VCaP (cell line): ENCODE data around the gene LDB2.
"Not testable (repeated sequence)": the region's sequence is repeated elsewhere in the genome, so short reads cannot be mapped to it uniquely, and the experiment has no call there.

ENCODE experiments used
- H3K27ac ChIP-seq: fragments of 450-650 bp; 2 replicates; pipeline ENCODE4 v1.5.1; 2017
- TF ChIP-seq, protein P1 (sequence below): fragments of 450-650 bp; conservative IDR thresholded peaks from 2 replicates; pipeline ENCODE4 v1.5.1; 2017; ENCODE audit warnings: mild to moderate bottlenecking, moderate library complexity

LDB2 gene

GRCh38 chr4:16641971-16642370 lies 256.5 kb downstream of the LDB2 start:
- H3K27ac ChIP-seq: no peak overlapping the region
- TF ChIP-seq, protein P1, sequence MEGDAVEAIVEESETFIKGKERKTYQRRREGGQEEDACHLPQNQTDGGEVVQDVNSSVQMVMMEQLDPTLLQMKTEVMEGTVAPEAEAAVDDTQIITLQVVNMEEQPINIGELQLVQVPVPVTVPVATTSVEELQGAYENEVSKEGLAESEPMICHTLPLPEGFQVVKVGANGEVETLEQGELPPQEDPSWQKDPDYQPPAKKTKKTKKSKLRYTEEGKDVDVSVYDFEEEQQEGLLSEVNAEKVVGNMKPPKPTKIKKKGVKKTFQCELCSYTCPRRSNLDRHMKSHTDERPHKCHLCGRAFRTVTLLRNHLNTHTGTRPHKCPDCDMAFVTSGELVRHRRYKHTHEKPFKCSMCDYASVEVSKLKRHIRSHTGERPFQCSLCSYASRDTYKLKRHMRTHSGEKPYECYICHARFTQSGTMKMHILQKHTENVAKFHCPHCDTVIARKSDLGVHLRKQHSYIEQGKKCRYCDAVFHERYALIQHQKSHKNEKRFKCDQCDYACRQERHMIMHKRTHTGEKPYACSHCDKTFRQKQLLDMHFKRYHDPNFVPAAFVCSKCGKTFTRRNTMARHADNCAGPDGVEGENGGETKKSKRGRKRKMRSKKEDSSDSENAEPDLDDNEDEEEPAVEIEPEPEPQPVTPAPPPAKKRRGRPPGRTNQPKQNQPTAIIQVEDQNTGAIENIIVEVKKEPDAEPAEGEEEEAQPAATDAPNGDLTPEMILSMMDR: no peak

DNA sequence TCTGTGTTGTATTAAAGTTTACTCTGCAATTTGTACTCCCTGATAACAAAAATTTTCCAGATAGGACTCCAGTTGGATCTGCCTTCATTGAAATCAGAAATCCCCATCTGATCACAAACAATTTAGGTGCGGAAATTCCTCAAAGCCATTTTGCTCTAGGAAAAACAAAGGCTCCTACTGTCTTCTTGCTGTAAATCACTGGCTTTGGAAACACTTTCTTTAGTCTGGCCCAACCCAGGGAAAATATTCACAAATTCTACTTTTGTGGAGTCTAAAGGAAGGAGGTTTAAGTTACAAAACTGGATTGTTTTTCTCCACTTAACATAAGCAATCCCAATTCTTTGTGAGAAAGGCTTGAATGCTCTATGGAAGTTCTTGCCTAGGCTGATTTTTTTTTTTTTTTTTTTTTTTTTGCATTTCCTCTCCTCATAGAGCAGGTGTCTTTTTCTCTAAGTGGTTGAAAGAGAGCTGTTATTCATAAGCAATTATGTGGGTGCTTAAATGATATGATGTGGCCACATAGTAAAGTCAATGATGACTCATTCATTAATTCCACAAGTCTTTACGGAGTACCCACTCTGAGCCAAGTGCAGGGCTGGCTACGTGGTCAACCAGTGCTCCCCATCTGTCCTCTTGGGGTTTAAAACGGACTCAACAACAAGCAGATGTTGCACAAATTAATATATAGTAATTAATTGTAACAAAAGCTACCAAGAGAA lies 261.4 kb downstream of the LDB2 start:
- TF ChIP-seq, protein P1: no peak
- H3K27ac ChIP-seq: no peak overlapping the region

DNA sequence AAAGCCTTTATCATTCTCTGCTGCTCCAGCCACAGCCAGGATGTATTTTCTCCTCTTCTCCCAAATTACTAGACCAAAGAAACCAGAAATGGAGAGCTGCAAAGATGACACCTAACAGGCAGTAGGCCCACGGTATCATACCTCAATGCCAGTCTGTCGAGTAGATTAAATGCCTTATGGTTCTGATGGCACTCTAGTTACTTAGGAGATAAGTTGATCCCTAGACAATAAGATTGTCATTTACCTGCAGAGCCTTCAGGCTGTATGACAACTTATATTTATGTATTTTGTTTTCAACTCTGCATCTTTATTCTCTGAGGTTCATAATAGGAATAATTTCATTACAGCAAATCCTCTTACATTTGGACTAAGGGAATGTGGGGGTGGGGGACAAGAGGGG lies 262.1 kb downstream of the LDB2 start:
- H3K27ac ChIP-seq: no peak overlapping the region
- TF ChIP-seq, protein P1: no peak

- H3K27ac ChIP-seq: not testable (repeated sequence)
These were observed 269.2 kb downstream of the LDB2 start for GRCh38 chr4:16629274-16629673.

DNA sequence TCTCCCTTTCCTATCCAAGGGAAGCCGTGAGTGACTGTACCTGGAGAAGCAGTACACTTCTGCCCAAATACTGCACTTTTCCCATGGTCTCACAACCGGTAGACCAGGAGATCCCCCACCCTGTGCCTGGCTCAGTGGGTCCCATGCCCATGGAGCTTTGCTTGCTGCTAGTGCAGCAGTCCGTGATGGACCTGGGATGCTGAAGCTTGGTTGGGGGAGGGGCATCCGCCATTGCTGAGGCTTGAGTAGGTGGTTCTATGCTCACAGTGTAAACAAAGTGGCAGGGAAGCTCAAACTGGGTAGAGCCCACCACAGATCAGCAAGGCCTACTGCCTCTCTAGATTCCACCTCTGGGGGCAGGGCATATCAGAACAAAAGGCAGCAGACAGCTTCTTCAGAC lies 269.6 kb downstream of the LDB2 start:
- H3K27ac ChIP-seq: not testable (repeated sequence)

DNA sequence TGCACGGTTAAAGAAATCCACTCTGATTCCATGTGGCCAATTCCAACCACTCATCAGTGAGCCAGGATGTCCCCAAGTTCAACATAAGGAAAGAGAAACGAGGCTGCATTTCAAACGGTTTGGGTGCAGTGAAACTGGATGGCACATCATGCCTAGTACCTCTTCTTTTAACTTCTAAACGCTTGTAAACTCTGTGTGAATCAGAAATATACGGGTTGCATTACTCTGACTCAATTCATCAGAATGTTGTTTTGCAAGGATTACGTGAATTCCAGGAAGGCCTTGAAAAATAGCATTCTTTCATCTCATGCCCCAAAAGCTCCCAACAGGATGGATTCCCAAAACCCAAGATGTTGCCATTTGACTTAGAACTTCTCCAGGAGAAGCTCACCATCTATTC lies 270.4 kb downstream of the LDB2 start:
- H3K27ac ChIP-seq: no peak overlapping the region
- TF ChIP-seq, protein P1: no peak

DNA sequence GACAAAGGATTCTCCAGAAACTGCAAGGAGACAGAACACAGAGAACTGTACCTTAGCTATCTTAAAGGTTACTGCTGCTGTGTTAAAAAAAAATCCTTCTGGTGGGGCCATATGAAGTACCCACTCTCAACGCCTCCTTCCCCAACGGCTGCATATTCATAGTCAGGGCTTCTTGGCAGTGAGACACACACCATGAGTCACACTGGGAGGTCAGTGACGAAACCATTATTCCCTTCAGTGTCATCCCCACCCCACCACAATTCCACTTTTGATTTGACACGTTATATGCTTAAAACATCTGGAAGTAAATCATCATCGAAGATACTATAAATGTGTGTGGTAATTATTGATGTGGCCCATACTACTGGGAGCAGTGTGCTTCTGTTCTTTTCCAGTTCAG lies 271.5 kb downstream of the LDB2 start:
- TF ChIP-seq, protein P1: no peak
- H3K27ac ChIP-seq: no peak overlapping the region

DNA sequence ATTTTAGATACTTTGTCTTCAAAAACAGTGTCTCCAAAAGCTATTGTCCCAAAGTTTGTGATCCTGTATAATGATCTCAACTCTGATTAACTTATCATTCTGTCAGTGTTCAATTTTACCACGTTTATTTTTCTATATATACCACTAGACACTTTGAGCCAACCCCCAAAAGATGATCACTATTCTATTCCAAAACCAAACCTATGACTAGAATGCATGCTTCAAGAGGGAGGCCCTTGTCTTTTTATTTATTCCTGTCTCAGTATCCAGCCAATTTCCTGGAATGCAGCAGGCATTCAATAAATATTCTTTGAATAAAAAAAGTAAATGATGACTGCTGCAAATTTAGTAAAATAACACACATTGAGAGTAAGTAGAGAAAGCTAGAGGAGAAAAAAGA lies 275.6 kb downstream of the LDB2 start:
- H3K27ac ChIP-seq: no peak overlapping the region
- TF ChIP-seq, protein P1: no peak

DNA sequence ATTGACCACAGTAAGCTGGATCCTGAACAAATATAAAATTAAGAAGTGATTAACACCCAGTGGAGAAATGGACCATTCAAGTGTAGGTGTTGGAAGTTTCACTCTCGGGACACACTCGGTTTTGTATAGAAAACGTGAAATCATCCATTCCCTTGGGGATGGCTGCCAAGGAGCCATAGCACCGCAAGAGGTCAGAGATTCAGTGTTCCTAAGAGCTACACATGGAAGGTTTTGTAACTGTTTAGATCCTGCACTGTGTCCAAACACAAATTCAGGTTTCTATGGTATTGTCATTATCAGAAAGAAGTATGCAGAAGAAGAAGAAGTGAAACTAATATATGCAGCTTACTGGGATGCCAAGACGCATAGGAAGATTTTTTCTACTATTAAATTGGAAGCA lies 281.0 kb downstream of the LDB2 start:
- no peak overlapping the region for H3K27ac ChIP-seq

More for the DNA sequence above, 281.0 kb downstream of the LDB2 start:
- TF ChIP-seq, protein P1: no peak
